ENCODE data around the gene GJC3. TPM values are rescaled to one million over a fixed set of nuclear protein-coding genes. Genes with fewer than 3 reads are reported as not detected.
"Not testable (repeated sequence)": the region's sequence is repeated elsewhere in the genome, so short reads cannot be mapped to it uniquely, and the experiment has no call there.

Gene GJC3
- total and polyA plus RNA-seq, 2 of the 13 experiments (the other 11 are each of a cell fraction or from before 2014, with no cell fraction given) = 0.75 to 1.4 TPM

GRCh38 chr7:99890348-99890747, 39.1 kb downstream of the GJC3 start:
- CTCF ChIA-PET (ENCODE audit: low intra/inter-chr PET ratio, low total read pairs); H3K79me2 ChIP-seq (ENCODE audit: insufficient read depth, low read length); ATAC-seq; H2AFZ ChIP-seq (ENCODE audit: low read length); H3K27me3 ChIP-seq (ENCODE audit: control insufficient read depth in 1 of 2, insufficient read depth in 2 of 2, low read length in 2 of 2); H3K4me2 ChIP-seq (ENCODE audit: low read depth, low read length); H3K4me3 ChIP-seq (replicated peaks in 1 of 3; ENCODE audit: insufficient read depth in 1 of 3, low read depth in 2 of 3, low read length in 3 of 3); intact Hi-C loops (cut with micrococcal nuclease; ENCODE audit: unreplicated experiment); H3K27ac ChIP-seq (ENCODE audit: extremely low read length, insufficient read depth, low read length); FAIRE-seq; H3K36me3 ChIP-seq (replicated peaks in 1 of 2; ENCODE audit: control insufficient read depth in 1 of 2, insufficient read depth in 2 of 2, low read length in 2 of 2); H3K9me3 ChIP-seq (ENCODE audit: low read length); in situ Hi-C loops (cut with HindIII; ENCODE audit: extremely low pct_ligation_motif_present, low pct_unique_long_range_greater_than_20kb); H4K20me1 ChIP-seq (ENCODE audit: insufficient read depth, low read length); BruUV-seq (replicated peaks); H3K4me1 ChIP-seq (ENCODE audit: insufficient read depth, low read length); DNase-seq (ENCODE audit: low spot score); H3K9ac ChIP-seq (ENCODE audit: insufficient read depth, low read depth, low read length); POLR2A ChIA-PET: not testable (repeated sequence)
- 95% methylated on average over 2 of the region's 2 CpGs for WGBS (ENCODE audit: low lambda C conversion rate)

- H3K27ac ChIP-seq (ENCODE audit: extremely low read length, insufficient read depth, low read length); ATAC-seq; in situ Hi-C loops (cut with HindIII; ENCODE audit: extremely low pct_ligation_motif_present, low pct_unique_long_range_greater_than_20kb); H3K36me3 ChIP-seq (replicated peaks in 1 of 2; ENCODE audit: control insufficient read depth in 1 of 2, insufficient read depth in 2 of 2, low read length in 2 of 2); H2AFZ ChIP-seq (ENCODE audit: low read length); POLR2A ChIA-PET; FAIRE-seq; CTCF ChIA-PET (ENCODE audit: low intra/inter-chr PET ratio, low total read pairs); H3K4me2 ChIP-seq (ENCODE audit: low read depth, low read length); H3K27me3 ChIP-seq (ENCODE audit: control insufficient read depth in 1 of 2, insufficient read depth in 2 of 2, low read length in 2 of 2); H3K9me3 ChIP-seq (ENCODE audit: low read length); intact Hi-C loops (cut with micrococcal nuclease; ENCODE audit: unreplicated experiment); DNase-seq (ENCODE audit: low spot score); BruUV-seq (replicated peaks); H3K9ac ChIP-seq (ENCODE audit: insufficient read depth, low read depth, low read length); H4K20me1 ChIP-seq (ENCODE audit: insufficient read depth, low read length); H3K4me1 ChIP-seq (ENCODE audit: insufficient read depth, low read length); H3K79me2 ChIP-seq (ENCODE audit: insufficient read depth, low read length); H3K4me3 ChIP-seq (replicated peaks in 1 of 3; ENCODE audit: insufficient read depth in 1 of 3, low read depth in 2 of 3, low read length in 3 of 3): not testable (repeated sequence)
- WGBS (ENCODE audit: low lambda C conversion rate) = 96% methylated on average over 9 of the region's 29 CpGs
Observed at GRCh38 chr7:99888366-99888765, 41.1 kb downstream of the GJC3 start.

GRCh38 chr7:99881370-99881769, 48.0 kb downstream of the GJC3 start:
- H3K4me1 ChIP-seq (ENCODE audit: insufficient read depth, low read length) = no peaks in the 10 kb centered on the region
- no TSS peak for BruUV-seq (replicated peaks)
- no peaks in the 10 kb centered on the region for H4K20me1 ChIP-seq (ENCODE audit: insufficient read depth, low read length)
- no peak for DNase-seq (ENCODE audit: low spot score)
- in situ Hi-C loops (cut with HindIII; ENCODE audit: extremely low pct_ligation_motif_present, low pct_unique_long_range_greater_than_20kb) = no loop called here
- H3K79me2 ChIP-seq (ENCODE audit: insufficient read depth, low read length) = no peaks in the 10 kb centered on the region
- ChIA-PET POLR2A (no interaction called here), CTCF (ENCODE audit: low intra/inter-chr PET ratio, low total read pairs) (no interaction called here)
- WGBS (ENCODE audit: low lambda C conversion rate) = 86% methylated on average over 4 of the region's 4 CpGs
- H3K4me3 ChIP-seq (replicated peaks in 1 of 3; ENCODE audit: insufficient read depth in 1 of 3, low read depth in 2 of 3, low read length in 3 of 3) = no peak overlapping the region
- no peaks in the 10 kb centered on the region for H3K36me3 ChIP-seq (replicated peaks in 1 of 2; ENCODE audit: control insufficient read depth in 1 of 2, insufficient read depth in 2 of 2, low read length in 2 of 2)
- FAIRE-seq = no peak
- no peak overlapping the region for H3K27ac ChIP-seq (ENCODE audit: extremely low read length, insufficient read depth, low read length)
- no peak overlapping the region for H3K9ac ChIP-seq (ENCODE audit: insufficient read depth, low read depth, low read length)
- no peak overlapping the region for H2AFZ ChIP-seq (ENCODE audit: low read length)
- no peaks in the 10 kb centered on the region for H3K9me3 ChIP-seq (ENCODE audit: low read length)
- no peak overlapping the region for H3K4me2 ChIP-seq (ENCODE audit: low read depth, low read length)
- ATAC-seq = no peak
- intact Hi-C loops (cut with micrococcal nuclease; ENCODE audit: unreplicated experiment) = no loop called here
- H3K27me3 ChIP-seq (ENCODE audit: control insufficient read depth in 1 of 2, insufficient read depth in 2 of 2, low read length in 2 of 2) = no peaks in the 10 kb centered on the region
- no peak for TF ChIP-seq ZNF644 (CRISPR knock-in tag; IDR thresholded peaks at IDR 0.05; ENCODE audit: low read depth)
- TF ChIP-seq PHB2 (IDR thresholded peaks at IDR 0.05; ENCODE audit: partially characterized antibody) = no peak
- TF ChIP-seq ZNF713 (CRISPR knock-in tag; IDR thresholded peaks at IDR 0.05) = no peak
- TF ChIP-seq ZFP82 (CRISPR knock-in tag; IDR thresholded peaks at IDR 0.05; ENCODE audit: borderline replicate concordance) = no peak
- TF ChIP-seq CHD2 (IDR thresholded peaks at IDR 0.05; ENCODE audit: low read depth, low read length) = no peak
- TF ChIP-seq DDIT3 (CRISPR knock-in tag; IDR thresholded peaks at IDR 0.05) = no peak
- no peak for TF ChIP-seq ZNF530 (CRISPR knock-in tag; IDR thresholded peaks at IDR 0.05; ENCODE audit: low read depth)
- TF ChIP-seq IRX3 (CRISPR knock-in tag; IDR thresholded peaks at IDR 0.05; ENCODE audit: borderline replicate concordance, low read depth) = no peak
- no peak for TF ChIP-seq SRSF1 (optimal IDR thresholded peaks at IDR 0.05; ENCODE audit: low read depth, low read length)
- no peak for TF ChIP-seq ZNF691 (CRISPR knock-in tag; IDR thresholded peaks at IDR 0.05; ENCODE audit: borderline replicate concordance, low read depth)
- no peak for TF ChIP-seq ATF2 (CRISPR knock-in tag; IDR thresholded peaks at IDR 0.05)

All from HepG2 (cell line).